HG03095 (cell line): ENCODE data around the gene BOLL.
"Not testable (repeated sequence)": the region's sequence is repeated elsewhere in the genome, so short reads cannot be mapped to it uniquely, and the experiment has no call there.

Experiments used
- ATAC-seq: cut with Tn5 transposase; IDR thresholded peaks from one replicate; pipeline ENCODE4 v1.9.1; 2021; ENCODE audit warnings: moderate library complexity; ENCODE audit not compliant: unreplicated experiment

BOLL gene

GRCh38 chr2:197798187-197798586, 13.1 kb upstream of the BOLL start:
- no peak for ATAC-seq

GRCh38 chr2:197795277-197795676, 10.2 kb upstream of the BOLL start:
- no peak for ATAC-seq

GRCh38 chr2:197793456-197793855, 8.3 kb upstream of the BOLL start:
- no peak for ATAC-seq

- peak; percentile 53 for ATAC-seq
These were observed 1.1 kb upstream of the BOLL start for GRCh38 chr2:197786010-197786877.

- no peak for ATAC-seq
These were observed 3.0 kb downstream of the BOLL start for GRCh38 chr2:197782126-197782525.

GRCh38 chr2:197779261-197779660, 5.9 kb downstream of the BOLL start:
- no peak for ATAC-seq

- ATAC-seq, result no peak
These were observed 7.2 kb downstream of the BOLL start for GRCh38 chr2:197777823-197778407.

GRCh38 chr2:197760293-197760657, 24.8 kb downstream of the BOLL start:
- ATAC-seq, result no peak

GRCh38 chr2:197759625-197760292, 25.4 kb downstream of the BOLL start:
- ATAC-seq, result no peak

- no peak for ATAC-seq
These were observed 26.1 kb downstream of the BOLL start for GRCh38 chr2:197759013-197759412.

- ATAC-seq, result no peak
These were observed 44.9 kb downstream of the BOLL start for GRCh38 chr2:197740200-197740599.

GRCh38 chr2:197728555-197729544, 56.3 kb downstream of the BOLL start:
- ATAC-seq, result not testable (repeated sequence)

GRCh38 chr2:197727011-197727410, 58.1 kb downstream of the BOLL start:
- no peak for ATAC-seq

GRCh38 chr2:197717863-197718262, 67.3 kb downstream of the BOLL start:
- ATAC-seq, result no peak

- ATAC-seq, result no peak
These were observed 71.8 kb downstream of the BOLL start for GRCh38 chr2:197713271-197713670.

GRCh38 chr2:197711578-197711977, 73.5 kb downstream of the BOLL start:
- no peak for ATAC-seq

- peak; percentile 83 for ATAC-seq
These were observed 74.6 kb downstream of the BOLL start for GRCh38 chr2:197710424-197711042.

GRCh38 chr2:197709140-197709539, 76.0 kb downstream of the BOLL start:
- not testable (repeated sequence) for ATAC-seq

- ATAC-seq, result no peak
These were observed 76.8 kb downstream of the BOLL start for GRCh38 chr2:197708331-197708730.
